ENCODE data around the gene PTPRG.
A peak's percentile ranks its signal among the peaks of the same experiment; 100 is the strongest.

The PTPRG gene

GRCh38 chr3:61884794-61885193 is 323.4 kb downstream of the PTPRG start:
- no peak for DNase-seq (ENCODE audit: low read depth, low spot score)
- H3K4me3 ChIP-seq (ENCODE audit: low read length) = no peak overlapping the region

- H3K4me3 ChIP-seq (ENCODE audit: low read length) = no peak overlapping the region
- no peak for DNase-seq (ENCODE audit: low read depth, low spot score)
Measured at GRCh38 chr3:61885414-61885813, 324.0 kb downstream of the PTPRG start.

GRCh38 chr3:61887206-61887605 is 325.8 kb downstream of the PTPRG start:
- no peak for DNase-seq (ENCODE audit: low read depth, low spot score)
- H3K4me3 ChIP-seq (ENCODE audit: low read length) = no peak overlapping the region

GRCh38 chr3:61889259-61889658 is 327.9 kb downstream of the PTPRG start:
- no peak for DNase-seq (ENCODE audit: low read depth, low spot score)
- no peak overlapping the region for H3K4me3 ChIP-seq (ENCODE audit: low read length)

GRCh38 chr3:61890167-61890566 is 328.8 kb downstream of the PTPRG start:
- DNase-seq (ENCODE audit: low read depth, low spot score) = no peak
- no peak overlapping the region for H3K4me3 ChIP-seq (ENCODE audit: low read length)

GRCh38 chr3:61890586-61890985 is 329.2 kb downstream of the PTPRG start:
- H3K4me3 ChIP-seq (ENCODE audit: low read length) = no peak overlapping the region
- DNase-seq (ENCODE audit: low read depth, low spot score) = no peak

GRCh38 chr3:61892891-61893290 is 331.5 kb downstream of the PTPRG start:
- no peak overlapping the region for H3K4me3 ChIP-seq (ENCODE audit: low read length)
- no peak for DNase-seq (ENCODE audit: low read depth, low spot score)

- H3K4me3 ChIP-seq (ENCODE audit: low read length) = no peak overlapping the region
- no peak for DNase-seq (ENCODE audit: low read depth, low spot score)
Measured at GRCh38 chr3:61893840-61894566, 332.6 kb downstream of the PTPRG start.

- DNase-seq (ENCODE audit: low read depth, low spot score) = peak; percentile 67
- no peak overlapping the region for H3K4me3 ChIP-seq (ENCODE audit: low read length)
Measured at GRCh38 chr3:61894988-61895935, 333.9 kb downstream of the PTPRG start.

- H3K4me3 ChIP-seq (ENCODE audit: low read length) = no peak overlapping the region
- no peak for DNase-seq (ENCODE audit: low read depth, low spot score)
Measured at GRCh38 chr3:61896251-61896650, 334.9 kb downstream of the PTPRG start.

- no peak for DNase-seq (ENCODE audit: low read depth, low spot score)
- H3K4me3 ChIP-seq (ENCODE audit: low read length) = no peak overlapping the region
Measured at GRCh38 chr3:61897848-61898247, 336.5 kb downstream of the PTPRG start.

- DNase-seq (ENCODE audit: low read depth, low spot score) = no peak
- no peak overlapping the region for H3K4me3 ChIP-seq (ENCODE audit: low read length)
Measured at GRCh38 chr3:61899700-61900462, 338.5 kb downstream of the PTPRG start.

GRCh38 chr3:61901496-61901895 is 340.1 kb downstream of the PTPRG start:
- no peak for DNase-seq (ENCODE audit: low read depth, low spot score)
- no peak overlapping the region for H3K4me3 ChIP-seq (ENCODE audit: low read length)

- no peak overlapping the region for H3K4me3 ChIP-seq (ENCODE audit: low read length)
- DNase-seq (ENCODE audit: low read depth, low spot score) = no peak
Measured at GRCh38 chr3:61901986-61902385, 340.6 kb downstream of the PTPRG start.

GRCh38 chr3:61903074-61903473 is 341.7 kb downstream of the PTPRG start:
- DNase-seq (ENCODE audit: low read depth, low spot score) = no peak

GRCh38 chr3:61903931-61904657 is 342.7 kb downstream of the PTPRG start:
- H3K4me3 ChIP-seq (ENCODE audit: low read length) = no peak overlapping the region
- no peak for DNase-seq (ENCODE audit: low read depth, low spot score)

More at GRCh38 chr3:61903074-61903473, 341.7 kb downstream of the PTPRG start:
- no peak overlapping the region for H3K4me3 ChIP-seq (ENCODE audit: low read length)

GRCh38 chr3:61907210-61907795 is 345.9 kb downstream of the PTPRG start:
- H3K4me3 ChIP-seq (ENCODE audit: low read length) = no peak overlapping the region
- no peak for DNase-seq (ENCODE audit: low read depth, low spot score)

GRCh38 chr3:61908382-61908781 is 347.0 kb downstream of the PTPRG start:
- no peak overlapping the region for H3K4me3 ChIP-seq (ENCODE audit: low read length)
- no peak for DNase-seq (ENCODE audit: low read depth, low spot score)

- H3K4me3 ChIP-seq (ENCODE audit: low read length) = no peak overlapping the region
- no peak for DNase-seq (ENCODE audit: low read depth, low spot score)
Measured at GRCh38 chr3:61910732-61911131, 349.4 kb downstream of the PTPRG start.
